Measurements from ENCODE around the gene FXR2.
A peak's percentile ranks its signal among the peaks of the same experiment; 100 is the strongest.

Gene FXR2

DNA sequence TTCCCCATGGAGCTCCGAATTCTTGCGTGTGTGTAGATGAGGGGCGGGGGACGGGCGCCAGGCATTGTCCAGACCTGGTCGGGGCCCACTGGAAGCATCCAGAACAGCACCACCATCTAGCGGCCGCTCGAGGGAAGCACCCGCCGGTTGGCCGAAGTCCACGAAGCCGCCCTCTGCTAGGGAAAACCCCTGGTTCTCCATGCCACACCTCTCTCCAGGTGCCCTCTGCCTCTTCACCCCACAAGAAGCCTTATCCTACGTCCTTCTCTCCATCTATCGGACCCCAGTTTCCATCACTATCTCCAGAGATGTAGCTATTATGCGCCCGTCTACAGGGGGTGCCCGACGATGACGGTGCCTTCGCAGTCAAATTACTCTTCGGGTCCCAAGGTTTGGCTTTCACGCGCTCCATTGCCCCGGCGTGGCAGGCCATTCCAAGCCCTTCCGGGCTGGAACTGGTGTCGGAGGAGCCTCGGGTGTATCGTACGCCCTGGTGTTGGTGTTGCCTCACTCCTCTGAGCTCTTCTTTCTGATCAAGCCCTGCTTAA lies 53.6 kb downstream of the FXR2 start:
- Histone ChIP-seq H3K4me3 (ENCODE audit: insufficient read length, low read depth) (peak overlapping the region; percentile 53), H3K4me1 (ENCODE audit: insufficient read depth, insufficient read length) (peaks cover 26% of the 10 kb centered on the region)
- DNase-seq (ENCODE audit: low read depth, low spot score), result no peak

DNA sequence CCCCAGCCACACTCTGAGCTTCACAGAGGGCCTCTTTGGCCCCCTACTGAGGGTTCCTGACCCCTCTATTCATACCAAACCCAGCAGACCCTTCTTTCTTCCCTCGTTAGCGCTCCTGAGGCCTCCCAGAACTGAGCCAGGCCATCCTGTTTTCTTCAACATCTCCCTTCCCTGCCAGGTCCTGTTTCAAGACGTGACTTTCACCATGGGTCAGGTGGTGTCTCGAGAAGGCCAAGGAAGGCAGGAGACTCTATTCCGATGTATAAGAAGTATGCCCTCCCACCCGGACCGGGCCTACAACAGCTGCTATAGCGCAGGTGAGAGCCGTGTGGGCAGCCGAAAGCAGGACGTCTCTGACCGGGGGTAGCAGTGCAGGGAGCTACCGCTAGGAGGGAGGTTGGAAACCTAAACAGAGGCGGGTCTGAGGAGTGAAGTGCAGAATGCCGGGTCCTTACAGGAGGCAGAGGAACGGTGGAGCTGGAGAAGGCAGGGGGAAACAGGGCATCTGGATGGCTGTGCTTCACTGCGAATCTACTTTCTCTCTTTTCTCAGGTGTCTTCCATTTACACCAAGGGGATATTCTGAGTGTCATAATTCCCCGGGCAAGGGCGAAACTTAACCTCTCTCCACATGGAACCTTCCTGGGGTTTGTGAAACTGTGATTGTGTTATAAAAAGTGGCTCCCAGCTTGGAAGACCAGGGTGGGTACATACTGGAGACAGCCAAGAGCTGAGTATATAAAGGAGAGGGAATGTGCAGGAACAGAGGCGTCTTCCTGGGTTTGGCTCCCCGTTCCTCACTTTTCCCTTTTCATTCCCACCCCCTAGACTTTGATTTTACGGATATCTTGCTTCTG lies 54.3 kb downstream of the FXR2 start:
- no peak for DNase-seq (ENCODE audit: low read depth, low spot score)
- Histone ChIP-seq H3K9ac (ENCODE audit: insufficient read length, low read depth) (peak overlapping the region; percentile 29), H3K4me1 (ENCODE audit: insufficient read depth, insufficient read length) (peaks cover 26% of the 10 kb centered on the region), H3K27me3 (ENCODE audit: insufficient read depth, insufficient read length) (no peaks in the 10 kb centered on the region), H3K4me3 (ENCODE audit: insufficient read length, low read depth) (peak overlapping the region; percentile 24), H3K36me3 (ENCODE audit: insufficient read depth, insufficient read length, low read length) (peaks cover 27% of the 10 kb centered on the region), H3K9me3 (ENCODE audit: insufficient read depth, low read length) (no peaks in the 10 kb centered on the region)
- TF ChIP-seq ZNF274 (IDR thresholded peaks at IDR 0.05; ENCODE audit: low read depth, low read length), result no peak
- no peak for TF ChIP-seq SUZ12 (IDR thresholded peaks at IDR 0.05; ENCODE audit: extremely low read depth, insufficient read depth, insufficient read length)
- no peak for TF ChIP-seq YY1 (IDR thresholded peaks at IDR 0.05; ENCODE audit: insufficient read depth, insufficient read length)

More for the DNA sequence above, 53.6 kb downstream of the FXR2 start:
- TF ChIP-seq YY1 (IDR thresholded peaks at IDR 0.05; ENCODE audit: insufficient read depth, insufficient read length), result no peak
- no peak for TF ChIP-seq ZNF274 (IDR thresholded peaks at IDR 0.05; ENCODE audit: low read depth, low read length)
- no peak for TF ChIP-seq SUZ12 (IDR thresholded peaks at IDR 0.05; ENCODE audit: extremely low read depth, insufficient read depth, insufficient read length)
- Histone ChIP-seq H3K9me3 (ENCODE audit: insufficient read depth, low read length) (no peaks in the 10 kb centered on the region), H3K9ac (ENCODE audit: insufficient read length, low read depth) (peak overlapping the region; percentile 85), H3K36me3 (ENCODE audit: insufficient read depth, insufficient read length, low read length) (peaks cover 34% of the 10 kb centered on the region), H3K27me3 (ENCODE audit: insufficient read depth, insufficient read length) (no peaks in the 10 kb centered on the region)

DNA sequence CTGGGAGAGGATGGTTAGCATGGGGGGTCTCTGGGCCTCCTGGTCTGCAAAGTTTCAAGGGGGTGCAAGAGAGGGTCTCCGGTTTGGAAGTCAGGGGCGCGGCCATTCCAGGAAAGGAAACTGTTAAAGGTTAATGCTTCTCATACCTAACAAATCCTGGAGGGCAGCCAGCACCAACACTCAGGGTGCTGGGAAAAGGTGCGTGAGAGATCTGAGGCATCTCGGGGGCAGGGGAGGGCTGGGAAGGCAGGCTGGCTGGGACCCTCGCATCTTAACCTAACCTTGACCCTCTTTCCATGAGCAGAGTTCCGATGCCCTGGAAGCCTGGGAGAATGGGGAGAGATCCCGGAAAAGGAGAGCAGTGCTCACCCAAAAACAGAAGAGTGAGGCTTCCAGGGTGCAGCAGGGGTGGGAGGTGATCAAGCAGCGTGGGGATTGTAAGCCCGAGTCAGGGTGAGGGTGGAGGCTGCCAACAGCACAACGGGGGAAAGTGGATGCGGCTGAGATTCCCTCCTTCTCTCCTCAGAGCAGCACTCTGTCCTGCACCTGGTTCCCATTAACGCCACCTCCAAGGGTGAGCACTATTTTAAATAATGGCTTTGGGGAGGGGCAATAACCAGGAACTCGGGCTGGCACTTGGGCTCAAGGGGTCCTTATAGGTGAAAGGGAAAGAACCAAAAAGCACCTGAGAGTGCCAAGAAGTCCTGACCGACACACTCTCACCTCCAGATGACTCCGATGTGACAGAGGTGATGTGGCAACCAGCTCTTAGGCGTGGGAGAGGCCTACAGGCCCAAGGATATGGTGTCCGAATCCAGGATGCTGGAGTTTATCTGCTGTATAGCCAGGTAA lies 55.2 kb downstream of the FXR2 start:
- Histone ChIP-seq H3K9me3 (ENCODE audit: insufficient read depth, low read length) (no peaks in the 10 kb centered on the region), H3K27me3 (ENCODE audit: insufficient read depth, insufficient read length) (no peaks in the 10 kb centered on the region), H3K4me1 (ENCODE audit: insufficient read depth, insufficient read length) (peaks cover 26% of the 10 kb centered on the region), H3K9ac (ENCODE audit: insufficient read length, low read depth) (peak overlapping the region; percentile 32), H3K36me3 (ENCODE audit: insufficient read depth, insufficient read length, low read length) (peaks cover 19% of the 10 kb centered on the region), H3K4me3 (ENCODE audit: insufficient read length, low read depth) (no peak overlapping the region)
- TF ChIP-seq ZNF274 (IDR thresholded peaks at IDR 0.05; ENCODE audit: low read depth, low read length) (no peak), SUZ12 (IDR thresholded peaks at IDR 0.05; ENCODE audit: extremely low read depth, insufficient read depth, insufficient read length) (no peak), YY1 (IDR thresholded peaks at IDR 0.05; ENCODE audit: insufficient read depth, insufficient read length) (no peak)
- DNase-seq (ENCODE audit: low read depth, low spot score), result no peak

DNA sequence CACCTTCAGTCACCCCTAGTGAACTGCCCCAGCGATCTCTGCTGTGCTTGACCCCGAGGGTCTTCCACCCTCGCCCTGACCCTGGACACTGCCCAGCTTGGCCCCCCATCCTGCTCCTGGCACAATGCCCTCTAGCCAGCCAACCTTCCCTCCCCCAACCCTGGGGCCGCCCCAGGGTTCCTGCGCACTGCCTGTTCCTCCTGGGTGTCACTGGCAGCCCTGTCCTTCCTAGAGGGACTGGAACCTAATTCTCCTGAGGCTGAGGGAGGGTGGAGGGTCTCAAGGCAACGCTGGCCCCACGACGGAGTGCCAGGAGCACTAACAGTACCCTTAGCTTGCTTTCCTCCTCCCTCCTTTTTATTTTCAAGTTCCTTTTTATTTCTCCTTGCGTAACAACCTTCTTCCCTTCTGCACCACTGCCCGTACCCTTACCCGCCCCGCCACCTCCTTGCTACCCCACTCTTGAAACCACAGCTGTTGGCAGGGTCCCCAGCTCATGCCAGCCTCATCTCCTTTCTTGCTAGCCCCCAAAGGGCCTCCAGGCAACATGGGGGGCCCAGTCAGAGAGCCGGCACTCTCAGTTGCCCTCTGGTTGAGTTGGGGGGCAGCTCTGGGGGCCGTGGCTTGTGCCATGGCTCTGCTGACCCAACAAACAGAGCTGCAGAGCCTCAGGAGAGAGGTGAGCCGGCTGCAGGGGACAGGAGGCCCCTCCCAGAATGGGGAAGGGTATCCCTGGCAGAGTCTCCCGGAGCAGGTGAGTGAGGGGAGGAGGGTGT lies 56.0 kb downstream of the FXR2 start, which contains the start of gene TNFSF13:
TSS of gene TNFSF13 (plus strand) at position 207 of the 776 bp plus-strand sequence. CDS start at position 497, 290 bp downstream.
- no peak for DNase-seq (ENCODE audit: low read depth, low spot score)
- peak within 1 kb of the TSS; percentile 8 for H3K4me3 ChIP-seq (ENCODE audit: insufficient read length, low read depth)
- TF ChIP-seq SUZ12 (IDR thresholded peaks at IDR 0.05; ENCODE audit: extremely low read depth, insufficient read depth, insufficient read length), result no peak
- TF ChIP-seq YY1 (IDR thresholded peaks at IDR 0.05; ENCODE audit: insufficient read depth, insufficient read length), result no peak
- no peak for TF ChIP-seq ZNF274 (IDR thresholded peaks at IDR 0.05; ENCODE audit: low read depth, low read length)

DNA sequence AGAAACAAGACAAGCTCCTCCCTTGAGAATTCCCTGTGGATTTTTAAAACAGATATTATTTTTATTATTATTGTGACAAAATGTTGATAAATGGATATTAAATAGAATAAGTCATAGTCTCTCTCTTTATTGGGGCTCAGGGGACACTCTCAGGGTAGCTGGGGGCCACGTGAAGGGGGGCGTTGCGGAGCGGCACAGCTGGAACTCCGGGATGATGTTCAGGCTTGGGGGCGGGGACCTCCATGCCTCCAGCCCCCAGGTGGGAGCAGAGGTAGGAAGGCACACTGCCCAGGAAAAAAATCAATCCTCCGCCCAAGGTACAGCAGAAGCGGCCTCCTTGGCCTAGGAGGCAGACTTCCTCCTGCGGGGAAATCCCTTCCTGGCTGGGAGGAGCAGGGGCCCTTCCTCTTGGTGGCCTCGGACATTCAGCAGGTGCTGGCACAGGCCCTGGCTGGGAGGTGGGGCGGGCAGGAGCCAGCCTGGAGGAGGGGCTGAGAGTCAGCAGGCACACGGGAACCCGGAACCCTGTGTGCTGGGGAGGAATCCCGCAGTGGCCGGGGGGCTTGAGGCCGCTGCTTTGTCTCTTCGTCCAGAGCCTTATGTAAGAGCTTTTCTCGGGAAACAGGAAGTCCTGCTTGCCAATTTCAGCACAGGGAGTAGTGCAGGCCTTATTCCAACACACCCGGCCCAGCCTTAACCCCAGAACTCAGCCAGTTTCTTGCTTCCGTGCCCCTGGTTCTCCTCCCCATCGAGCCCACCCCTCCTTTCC lies 56.7 kb downstream of the FXR2 start:
- no peak for DNase-seq (ENCODE audit: low read depth, low spot score)
- H3K4me1 ChIP-seq (ENCODE audit: insufficient read depth, insufficient read length), result peaks cover 26% of the 10 kb centered on the region
- peak overlapping the region; percentile 8 for H3K4me3 ChIP-seq (ENCODE audit: insufficient read length, low read depth)
- H3K9ac ChIP-seq (ENCODE audit: insufficient read length, low read depth), result peak overlapping the region; percentile 74
- peaks cover 3% of the 10 kb centered on the region for H3K36me3 ChIP-seq (ENCODE audit: insufficient read depth, insufficient read length, low read length)
- no peaks in the 10 kb centered on the region for H3K27me3 ChIP-seq (ENCODE audit: insufficient read depth, insufficient read length)
- H3K9me3 ChIP-seq (ENCODE audit: insufficient read depth, low read length), result no peaks in the 10 kb centered on the region
- TF ChIP-seq ZNF274 (IDR thresholded peaks at IDR 0.05; ENCODE audit: low read depth, low read length) (no peak), YY1 (IDR thresholded peaks at IDR 0.05; ENCODE audit: insufficient read depth, insufficient read length) (no peak), SUZ12 (IDR thresholded peaks at IDR 0.05; ENCODE audit: extremely low read depth, insufficient read depth, insufficient read length) (no peak)

More for the DNA sequence above, 56.0 kb downstream of the FXR2 start, which contains the start of gene TNFSF13:
- H3K27me3 ChIP-seq (ENCODE audit: insufficient read depth, insufficient read length), result no peaks in the 10 kb centered on the region
- peaks cover 26% of the 10 kb centered on the region for H3K4me1 ChIP-seq (ENCODE audit: insufficient read depth, insufficient read length)
- peaks cover 11% of the 10 kb centered on the region for H3K36me3 ChIP-seq (ENCODE audit: insufficient read depth, insufficient read length, low read length)
- no peaks in the 10 kb centered on the region for H3K9me3 ChIP-seq (ENCODE audit: insufficient read depth, low read length)
- peak within 1 kb of the TSS; percentile 74 for H3K9ac ChIP-seq (ENCODE audit: insufficient read length, low read depth)
